ENCODE data around the gene FAM53A.

The FAM53A gene

GRCh38 chr4:1623821-1624518 lies 60.1 kb downstream of the FAM53A start:
- no peak for DNase-seq (ENCODE audit: low spot score)

DNA sequence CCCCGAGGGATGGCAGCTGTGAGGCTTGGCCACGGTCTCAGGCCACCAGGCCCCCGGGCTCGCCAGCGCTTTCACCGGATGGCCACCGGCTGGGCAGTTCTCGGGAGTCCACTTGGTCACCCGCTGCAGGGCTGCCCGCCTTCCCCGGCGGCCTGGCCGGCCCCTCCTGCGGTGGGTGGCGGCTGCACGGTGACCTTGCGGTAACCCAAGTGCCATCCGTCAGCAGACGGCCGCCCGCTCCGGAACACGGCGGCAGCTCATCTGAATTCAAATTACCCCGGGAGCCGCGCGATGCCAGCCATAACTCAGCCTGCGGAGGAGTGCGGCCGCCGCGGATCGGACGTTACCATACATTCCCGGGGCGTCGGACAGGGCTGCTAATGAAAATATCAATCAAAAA lies 60.7 kb downstream of the FAM53A start:
- no peak for DNase-seq (ENCODE audit: low spot score)

DNA sequence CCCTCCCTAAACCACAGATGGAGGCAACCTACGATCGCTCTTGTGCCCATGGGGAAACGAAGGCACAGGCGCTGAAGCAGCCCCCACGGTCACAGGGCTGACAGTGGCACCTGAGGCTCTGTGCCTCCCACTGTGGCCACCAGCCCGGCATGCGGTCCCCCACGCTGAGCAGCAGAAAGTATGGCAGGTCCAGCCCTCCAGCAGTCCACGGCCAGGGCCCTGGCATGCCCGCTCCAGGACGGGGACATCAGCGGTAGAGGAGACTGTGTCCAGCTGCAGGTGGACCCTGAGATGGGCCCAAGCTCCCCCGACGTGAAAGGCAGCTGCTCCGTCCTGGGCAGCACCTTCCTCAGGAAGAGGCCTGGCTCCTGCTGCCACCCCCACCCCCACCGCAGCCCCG lies 61.2 kb downstream of the FAM53A start:
- DNase-seq (ENCODE audit: low spot score): no peak

GRCh38 chr4:1622238-1622637 lies 61.9 kb downstream of the FAM53A start:
- no peak for DNase-seq (ENCODE audit: low spot score)

DNA sequence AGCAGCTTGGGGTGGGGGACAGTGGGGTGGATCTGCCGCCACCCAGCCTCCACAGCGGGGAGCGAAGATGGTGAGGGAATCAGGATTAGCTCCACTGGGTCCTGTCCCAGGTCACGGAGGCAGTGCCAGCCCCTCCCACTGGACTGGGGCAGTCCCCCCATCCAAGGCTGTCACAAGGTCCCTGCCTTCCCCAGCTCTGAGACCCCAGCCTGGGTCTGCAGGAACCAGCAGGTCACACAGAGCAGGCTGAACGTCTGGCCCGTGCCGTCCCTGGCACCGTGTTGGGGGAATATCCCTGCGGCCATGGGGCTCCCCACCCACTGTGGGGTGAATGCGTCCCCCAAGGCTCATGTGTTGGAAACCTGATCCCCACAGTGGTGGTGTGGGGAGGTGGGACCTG lies 62.6 kb downstream of the FAM53A start:
- no peak for DNase-seq (ENCODE audit: low spot score)

- no peak for DNase-seq (ENCODE audit: low spot score)
Observed at GRCh38 chr4:1619151-1619672, 64.9 kb downstream of the FAM53A start.

DNA sequence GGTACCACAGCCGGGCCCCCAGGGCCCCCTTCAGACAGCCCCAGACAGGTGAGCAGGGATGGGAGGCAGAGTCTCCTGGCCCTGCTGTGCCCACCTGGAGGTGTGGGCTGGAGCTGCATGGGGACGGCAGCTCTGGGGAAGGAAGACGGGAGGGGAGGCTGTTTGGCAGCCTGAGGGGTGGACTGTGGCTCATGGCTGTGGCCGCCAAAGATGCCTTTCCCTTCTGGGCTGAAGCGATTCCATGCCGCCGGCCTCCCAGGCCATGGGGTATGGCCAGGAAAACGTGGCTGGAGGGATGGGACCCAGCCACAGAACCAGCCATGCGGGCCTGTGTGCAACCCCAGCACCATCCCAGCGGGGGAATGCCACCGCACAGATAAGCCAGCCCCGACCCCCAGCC lies 65.7 kb downstream of the FAM53A start:
- DNase-seq (ENCODE audit: low spot score): no peak

- DNase-seq (ENCODE audit: low spot score): no peak
Observed at GRCh38 chr4:1616557-1616930, 67.6 kb downstream of the FAM53A start.

- no peak for DNase-seq (ENCODE audit: low spot score)
Observed at GRCh38 chr4:1615786-1616556, 68.1 kb downstream of the FAM53A start.

DNA sequence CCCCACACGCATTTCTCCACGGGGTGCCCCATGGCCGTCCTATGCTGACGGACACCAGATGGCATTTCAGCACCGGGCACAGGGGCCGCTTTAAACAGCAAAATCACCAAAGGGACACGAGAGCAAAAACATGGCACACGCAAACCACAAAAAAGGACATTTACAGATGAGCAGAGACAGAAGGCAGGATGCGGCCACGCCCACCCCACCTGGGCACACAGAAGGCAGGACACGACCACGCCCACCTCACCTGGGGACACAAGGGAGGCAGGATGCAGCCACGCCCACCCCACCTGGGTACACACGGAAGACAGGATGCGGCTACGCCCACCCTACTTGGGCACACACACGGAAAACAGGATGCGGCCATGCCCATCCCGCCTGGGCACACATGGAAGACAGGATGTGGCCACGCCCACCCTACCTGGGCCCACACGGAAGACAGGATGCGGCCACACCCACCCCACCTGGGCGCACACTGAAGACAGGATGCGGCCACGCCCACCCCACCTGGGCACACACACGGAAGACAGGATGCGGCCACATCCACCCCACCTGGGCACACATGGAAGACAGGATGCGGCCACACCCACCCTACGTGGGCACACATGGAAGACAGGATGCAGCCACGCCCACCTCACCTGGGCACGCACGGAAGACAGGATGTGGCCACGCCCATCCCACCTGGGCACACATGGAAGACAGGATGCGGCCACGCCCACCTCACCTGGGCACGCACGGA lies 69.1 kb downstream of the FAM53A start:
- no peak for DNase-seq (ENCODE audit: low spot score)

DNA sequence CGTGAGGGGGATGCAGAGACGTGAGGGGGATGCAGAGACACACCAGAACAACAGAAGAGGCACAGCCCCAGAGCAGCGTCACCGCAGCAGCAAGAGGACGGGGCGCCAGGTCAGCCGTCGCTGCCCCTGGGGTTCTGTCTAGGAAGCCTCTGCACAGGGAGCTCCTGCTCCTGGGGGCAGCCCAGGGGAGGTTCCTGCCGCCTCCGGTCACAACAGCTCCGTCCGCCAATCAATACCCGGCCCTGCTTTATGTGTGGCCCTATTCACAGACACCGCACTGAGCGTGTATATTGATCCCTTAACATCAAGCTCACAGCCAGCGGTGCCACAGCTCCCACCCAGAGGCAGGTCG lies 69.6 kb downstream of the FAM53A start:
- no peak for DNase-seq (ENCODE audit: low spot score)

DNA sequence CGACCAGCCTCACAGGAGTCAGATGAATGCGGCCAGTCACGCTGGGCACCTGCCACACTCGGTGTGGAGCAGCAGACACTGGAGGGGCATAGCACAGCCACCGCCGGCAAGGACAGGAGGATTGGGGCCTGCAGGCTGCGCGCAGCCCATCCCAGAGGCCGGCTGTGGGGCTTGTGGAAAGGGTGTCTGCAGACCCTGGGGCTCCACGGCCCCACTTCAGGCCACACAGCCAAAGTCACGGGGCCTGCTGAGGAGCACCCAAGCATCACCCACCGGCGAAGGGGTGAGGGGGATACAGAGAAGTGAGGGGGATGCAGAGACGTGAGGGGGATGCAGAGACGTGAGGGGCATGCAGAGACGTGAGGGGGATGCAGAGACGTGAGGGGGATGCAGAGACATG lies 70.1 kb downstream of the FAM53A start:
- no peak for DNase-seq (ENCODE audit: low spot score)

DNA sequence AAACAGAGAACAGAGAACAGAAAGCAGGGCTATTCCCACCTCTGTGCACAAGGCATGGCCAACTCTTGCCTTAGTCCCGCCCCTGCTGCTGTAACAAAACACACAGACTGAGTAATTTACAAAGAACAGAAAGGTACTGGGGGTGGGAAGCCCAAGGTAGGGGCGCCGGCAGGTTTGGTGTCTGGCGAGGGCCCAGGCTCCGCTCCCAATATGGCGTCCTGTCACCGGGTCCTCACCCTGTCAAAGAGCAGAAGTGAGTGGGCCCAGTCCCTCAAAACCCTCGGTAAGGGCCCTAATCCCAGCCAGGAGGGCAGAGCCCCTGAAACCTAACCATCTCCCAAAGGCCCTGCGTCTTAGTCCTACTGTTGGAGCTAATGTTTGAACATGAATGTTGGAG lies 71.0 kb downstream of the FAM53A start:
- no peak for DNase-seq (ENCODE audit: low spot score)

DNA sequence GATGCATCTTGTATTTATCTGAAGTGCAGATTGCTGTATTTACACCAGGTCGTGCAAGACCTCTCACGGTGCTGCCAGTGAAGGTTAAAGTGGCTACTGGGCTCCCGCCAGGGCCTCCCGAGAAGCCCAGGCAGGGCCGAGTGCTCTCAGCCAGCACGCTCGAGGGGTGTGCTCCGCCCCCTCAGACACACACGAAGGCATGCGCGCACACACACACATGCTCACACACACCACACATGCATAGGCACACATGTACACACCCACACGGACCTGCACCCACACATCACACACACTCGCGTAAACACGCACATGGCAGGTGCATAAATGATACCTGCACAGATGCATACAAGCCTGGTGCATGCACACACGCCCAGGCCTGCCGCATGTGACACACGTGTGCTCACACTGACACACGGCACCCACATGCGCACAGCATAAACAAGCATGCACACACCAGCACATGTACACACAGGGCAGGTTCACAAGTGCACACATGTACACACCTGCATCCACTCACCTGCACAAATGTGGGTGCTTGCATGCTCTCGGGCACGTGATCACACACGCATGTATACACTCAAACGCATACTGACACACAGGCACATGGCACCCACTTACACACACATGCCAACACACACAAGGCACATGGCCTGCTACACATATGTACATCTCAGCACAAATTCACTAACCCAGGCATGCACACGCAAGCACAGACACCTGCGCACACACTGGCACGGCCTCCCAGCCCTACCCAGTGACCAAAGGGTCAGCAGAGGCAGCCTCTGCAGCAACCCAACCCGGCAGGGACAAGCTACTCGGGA lies 71.6 kb downstream of the FAM53A start:
- no peak for DNase-seq (ENCODE audit: low spot score)

- no peak for DNase-seq (ENCODE audit: low spot score)
Observed at GRCh38 chr4:1611501-1611870, 72.6 kb downstream of the FAM53A start.

- DNase-seq (ENCODE audit: low spot score): no peak
Observed at GRCh38 chr4:1610791-1611500, 73.2 kb downstream of the FAM53A start.

- no peak for DNase-seq (ENCODE audit: low spot score)
Observed at GRCh38 chr4:1609901-1610790, 74.0 kb downstream of the FAM53A start.

DNA sequence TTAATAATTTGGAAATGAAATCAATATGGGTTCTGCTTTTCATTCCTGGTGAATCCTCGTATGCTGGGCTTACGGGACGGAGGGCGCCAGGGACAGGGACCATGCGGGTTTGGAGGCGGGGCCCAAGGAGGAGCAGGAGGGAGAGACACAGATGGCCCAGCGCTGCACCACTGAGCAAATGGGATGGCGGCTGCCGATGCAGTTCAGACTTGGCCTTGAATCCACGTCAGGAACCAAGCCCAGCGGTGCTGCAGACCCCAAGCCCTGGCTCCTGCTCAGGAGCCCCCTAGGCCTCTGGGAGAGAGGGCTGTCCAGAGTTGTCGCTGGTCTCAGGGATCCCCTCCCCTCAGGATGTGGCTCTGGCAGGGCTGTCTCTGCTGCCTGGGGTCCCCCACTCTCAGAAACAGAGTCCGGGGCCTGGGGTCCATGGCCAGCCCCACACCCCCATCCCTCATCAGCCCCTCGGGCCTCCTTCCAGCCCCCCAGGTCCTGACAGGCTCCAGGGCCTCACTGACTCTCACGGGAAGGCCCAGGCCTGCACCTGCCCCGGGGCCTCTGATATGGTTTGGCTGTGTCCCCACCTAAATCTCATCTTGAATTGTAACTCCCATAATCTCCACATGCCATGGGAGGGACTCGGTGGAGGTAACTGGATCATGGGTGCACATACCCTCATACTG lies 75.2 kb downstream of the FAM53A start:
- no peak for DNase-seq (ENCODE audit: low spot score)

GRCh38 chr4:1608196-1608820 lies 75.8 kb downstream of the FAM53A start:
- DNase-seq (ENCODE audit: low spot score): no peak
